GM18499 (cell line): ENCODE measurements around the gene PLEKHM3.
"Not testable (repeated sequence)": the region's sequence is repeated elsewhere in the genome, so short reads cannot be mapped to it uniquely, and the experiment has no call there.

ENCODE experiments used
- ATAC-seq: cut with Tn5 transposase; IDR thresholded peaks from one replicate; pipeline ENCODE4 v1.9.1; 2021; ENCODE audit warnings: moderate number of reproducible peaks; ENCODE audit not compliant: insufficient read depth, unreplicated experiment

Gene PLEKHM3

GRCh38 chr2:207955456-207955855 is 69.9 kb downstream of the PLEKHM3 start:
- ATAC-seq, result no peak

GRCh38 chr2:207953354-207953753 is 72.0 kb downstream of the PLEKHM3 start:
- no peak for ATAC-seq

GRCh38 chr2:207952564-207953345 is 72.6 kb downstream of the PLEKHM3 start:
- no peak for ATAC-seq

- no peak for ATAC-seq
Measured at GRCh38 chr2:207951734-207952470, 73.4 kb downstream of the PLEKHM3 start.

GRCh38 chr2:207950761-207951114 is 74.6 kb downstream of the PLEKHM3 start:
- ATAC-seq, result no peak

GRCh38 chr2:207950063-207950760 is 75.1 kb downstream of the PLEKHM3 start:
- ATAC-seq, result no peak

GRCh38 chr2:207949245-207949644 is 76.1 kb downstream of the PLEKHM3 start:
- ATAC-seq, result not testable (repeated sequence)

GRCh38 chr2:207944979-207945600 is 80.2 kb downstream of the PLEKHM3 start:
- no peak for ATAC-seq

GRCh38 chr2:207944334-207944733 is 81.0 kb downstream of the PLEKHM3 start:
- ATAC-seq, result no peak

- no peak for ATAC-seq
Measured at GRCh38 chr2:207939342-207940108, 85.8 kb downstream of the PLEKHM3 start.

- no peak for ATAC-seq
Measured at GRCh38 chr2:207938886-207939285, 86.4 kb downstream of the PLEKHM3 start.

- ATAC-seq, result no peak
Measured at GRCh38 chr2:207938415-207938814, 86.9 kb downstream of the PLEKHM3 start.

- no peak for ATAC-seq
Measured at GRCh38 chr2:207937823-207938222, 87.5 kb downstream of the PLEKHM3 start.

- ATAC-seq, result no peak
Measured at GRCh38 chr2:207937253-207937652, 88.1 kb downstream of the PLEKHM3 start.

- ATAC-seq, result no peak
Measured at GRCh38 chr2:207936380-207936779, 88.9 kb downstream of the PLEKHM3 start.

GRCh38 chr2:207935991-207936370 is 89.3 kb downstream of the PLEKHM3 start:
- no peak for ATAC-seq

- no peak for ATAC-seq
Measured at GRCh38 chr2:207935121-207935990, 90.0 kb downstream of the PLEKHM3 start.

- ATAC-seq, result no peak
Measured at GRCh38 chr2:207934720-207935119, 90.6 kb downstream of the PLEKHM3 start.

GRCh38 chr2:207933396-207934065 is 91.8 kb downstream of the PLEKHM3 start:
- no peak for ATAC-seq
